ENCODE measurements around the gene TSPAN19.

GRCh38 chr12:85059594-85059993, 23.5 kb upstream of the TSPAN19 start:
- TF ChIP-seq POLR2AphosphoS5 (IDR thresholded peaks at IDR 0.05; ENCODE audit: low read depth, low read length): no peak
- TF ChIP-seq, protein P1, sequence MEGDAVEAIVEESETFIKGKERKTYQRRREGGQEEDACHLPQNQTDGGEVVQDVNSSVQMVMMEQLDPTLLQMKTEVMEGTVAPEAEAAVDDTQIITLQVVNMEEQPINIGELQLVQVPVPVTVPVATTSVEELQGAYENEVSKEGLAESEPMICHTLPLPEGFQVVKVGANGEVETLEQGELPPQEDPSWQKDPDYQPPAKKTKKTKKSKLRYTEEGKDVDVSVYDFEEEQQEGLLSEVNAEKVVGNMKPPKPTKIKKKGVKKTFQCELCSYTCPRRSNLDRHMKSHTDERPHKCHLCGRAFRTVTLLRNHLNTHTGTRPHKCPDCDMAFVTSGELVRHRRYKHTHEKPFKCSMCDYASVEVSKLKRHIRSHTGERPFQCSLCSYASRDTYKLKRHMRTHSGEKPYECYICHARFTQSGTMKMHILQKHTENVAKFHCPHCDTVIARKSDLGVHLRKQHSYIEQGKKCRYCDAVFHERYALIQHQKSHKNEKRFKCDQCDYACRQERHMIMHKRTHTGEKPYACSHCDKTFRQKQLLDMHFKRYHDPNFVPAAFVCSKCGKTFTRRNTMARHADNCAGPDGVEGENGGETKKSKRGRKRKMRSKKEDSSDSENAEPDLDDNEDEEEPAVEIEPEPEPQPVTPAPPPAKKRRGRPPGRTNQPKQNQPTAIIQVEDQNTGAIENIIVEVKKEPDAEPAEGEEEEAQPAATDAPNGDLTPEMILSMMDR (IDR thresholded peaks at IDR 0.05): no peak

Measured in SK-N-SH (cell line).